Psoas muscle (tissue), 8 donors: ENCODE data around the gene LARP7. TPM values are rescaled to one million over a fixed set of nuclear protein-coding genes. Genes with fewer than 3 reads are reported as not detected.

Experiments
- ATAC-seq, 4 donors: fragments of 200-7000 bp; cut with Tn5 transposase; one replicate each; pipeline ENCODE4 v1.9.1; 2020; ENCODE audit warnings: moderate library complexity in 3 of 4, mild to moderate bottlenecking in 2 of 4
- DNase-seq, 2 donors: peaks; one replicate each; pipeline ENCODE4 v3.0.0-alpha.2; 2020
- H3K27ac ChIP-seq: fragments of 200-600 bp; one replicate; pipeline ENCODE4 v1.8.0; 2022
- H3K27me3 ChIP-seq, 3 donors: fragments of 200-600 bp in 1 of 3; one replicate each; pipeline versions ENCODE4 v1.6.1 to v1.8.0; 2013 to 2022; ENCODE audit warnings: low read length in 2 of 3, mild to moderate bottlenecking in 2 of 3, moderate library complexity in 1 of 3; ENCODE audit not compliant: insufficient read depth in 3 of 3
- H3K36me3 ChIP-seq, 2 donors: fragments of 200-600 bp in 1 of 2; one replicate each; pipeline versions ENCODE4 v1.6.1 to v1.8.0; 2013 to 2022; ENCODE audit warnings: low read depth in 1 of 2, mild to moderate bottlenecking in 1 of 2, moderate library complexity in 1 of 2; ENCODE audit not compliant: insufficient read depth in 1 of 2
- H3K4me1 ChIP-seq: fragments of 200-600 bp; one replicate; pipeline ENCODE4 v1.8.0; 2022
- H3K4me3 ChIP-seq: fragments of 200-600 bp; one replicate; pipeline ENCODE4 v1.8.0; 2022; ENCODE audit warnings: mild to moderate bottlenecking
- H3K9me3 ChIP-seq: fragments of 200-600 bp; one replicate; pipeline ENCODE4 v1.8.0; 2022
- CTCF ChIP-seq: fragments of 200-600 bp; IDR thresholded peaks from one replicate; pipeline ENCODE4 v1.8.0; 2022; ENCODE audit warnings: antibody characterized with exemption
- whole genome bisulfite sequencing, 3 donors: extraction: QIAGEN DNeasy Blood & Tissue Kit; methylation state at CpG; one replicate each; pipeline versions ENCODE4 v1.1.6 to v1.1.7; 2013; 5-methylcytosine and 5-hydroxymethylcytosine counted together
- intact Hi-C, 2 donors: fragments of 100-400 bp; cut with DNase I; formaldehyde crosslinking; loops; one replicate each; pipeline versions ENCODE4 v1.11.0 to v1.14.2; 2022
- polyA plus RNA-seq, 3 donors: library from polyadenylated mRNA; stranded (reverse); fragments of 200-250 nt; gene quantifications; one replicate each; pipeline ENCODE4 v1.2.3, GENCODE V29; 2013
- total RNA-seq, 4 donors: library from RNA; stranded (reverse); fragmentation: NEBNext Ultra II Directional in 2 of 4; extraction: Animal tissue kit (Norgen Biotek cat#: 25700) in 2 of 4; gene quantifications; one replicate each; pipeline versions ENCODE4 v1.2.1 to v1.2.4, GENCODE V29; 2021 to 2023
- donor health status: healthy with polysubstance abuse.
- donor health status: DM: no; HTN: no; CAD: no; lungs with moderate emphysema.
- donor health status: Bipolar disorder and iron deficiency.
- donor health status: healthy.
- donor health status: DM: yes; HTN: yes; CAD: no.
- donor health status: DM: no; HTN: no; CAD: no.
- donor health status: DM: no; HTN: no; CAD: no.
- donor health status: DM: yes; HTN: yes; CAD: no.

Gene LARP7
- total and polyA plus RNA-seq, 7 donors: 25.7 to 45.5 (median 32.9) TPM

GRCh38 chr4:112645541-112646329, 8.8 kb downstream of the LARP7 start:
- Histone ChIP-seq H3K36me3 (peaks cover 10 to 64% of the 10 kb centered on the region in 2 donors), H3K27ac (no peak overlapping the region), H3K4me1 (peaks cover 12% of the 10 kb centered on the region), H3K9me3 (no peaks in the 10 kb centered on the region), H3K4me3 (no peak overlapping the region), H3K27me3 (no peaks in the 10 kb centered on the region)
- no peak for DNase-seq
- no peak for ATAC-seq
- 71 to 72% (median 72%) methylated on average over 8 of the region's 8 CpGs for WGBS, 3 donors
- no peak for TF ChIP-seq CTCF
- intact Hi-C loops: no loop called here

- Histone ChIP-seq H3K4me3 (no peak overlapping the region), H3K27ac (no peak overlapping the region), H3K4me1 (peaks cover 7% of the 10 kb centered on the region), H3K36me3 (peaks cover 10 to 75% of the 10 kb centered on the region in 2 donors), H3K27me3 (no peaks in the 10 kb centered on the region), H3K9me3 (no peaks in the 10 kb centered on the region)
- ATAC-seq: no peak
- WGBS, 3 donors: 68 to 72% (median 70%) methylated on average over 6 of the region's 6 CpGs
- intact Hi-C loops: no loop called here
- DNase-seq: no peak
- TF ChIP-seq CTCF: no peak
These were observed 9.9 kb downstream of the LARP7 start for GRCh38 chr4:112646632-112647537.

GRCh38 chr4:112647785-112648184, 10.8 kb downstream of the LARP7 start:
- DNase-seq (no peak), ATAC-seq (no peak)
- peaks cover 8 to 84% of the 10 kb centered on the region in 2 donors for H3K36me3 ChIP-seq
- H3K9me3 ChIP-seq: no peaks in the 10 kb centered on the region
- no peaks in the 10 kb centered on the region for H3K27me3 ChIP-seq
- intact Hi-C loops: no loop called here
- no peak for TF ChIP-seq CTCF
- peaks cover under 1% of the 10 kb centered on the region for H3K4me1 ChIP-seq
- no peak overlapping the region for H3K27ac ChIP-seq
- H3K4me3 ChIP-seq: no peak overlapping the region
- WGBS, 3 donors: 44 to 80% (median 51%) methylated on average over 3 of the region's 3 CpGs

- TF ChIP-seq CTCF: no peak
- ATAC-seq: no peak
- Histone ChIP-seq H3K4me1 (no peaks in the 10 kb centered on the region), H3K4me3 (no peak overlapping the region), H3K9me3 (no peaks in the 10 kb centered on the region), H3K27ac (no peak overlapping the region), H3K27me3 (no peaks in the 10 kb centered on the region), H3K36me3 (peaks cover 8 to 91% of the 10 kb centered on the region in 2 donors)
- intact Hi-C loops: no loop called here
- 64 to 66% (median 65%) methylated on average over 3 of the region's 3 CpGs for WGBS, 3 donors
- DNase-seq: no peak
These were observed 11.5 kb downstream of the LARP7 start for GRCh38 chr4:112648263-112649054.
